CD4-positive, alpha-beta T cell treated with Interleukin-2 at 100 ng/mL for 4 hours (primary cell): ENCODE results near the gene FANCC.
"Not testable (repeated sequence)": the region's sequence is repeated elsewhere in the genome, so short reads cannot be mapped to it uniquely, and the experiment has no call there.

ENCODE experiments used
- DNase-seq: peaks from one replicate; pipeline ENCODE4 v3.0.0-alpha.2; 2020; ENCODE audit warnings: low spot score

The FANCC gene

GRCh38 chr9:95226921-95227320 lies 90.6 kb downstream of the FANCC start:
- DNase-seq, result no peak

GRCh38 chr9:95225726-95226106 lies 91.8 kb downstream of the FANCC start:
- DNase-seq, result no peak

GRCh38 chr9:95225076-95225725 lies 92.3 kb downstream of the FANCC start:
- no peak for DNase-seq

GRCh38 chr9:95224376-95225019 lies 93.0 kb downstream of the FANCC start:
- DNase-seq, result no peak

- not testable (repeated sequence) for DNase-seq
Observed at GRCh38 chr9:95220352-95220751, 97.2 kb downstream of the FANCC start.

GRCh38 chr9:95218773-95219172 lies 98.7 kb downstream of the FANCC start:
- no peak for DNase-seq

- DNase-seq, result no peak
Observed at GRCh38 chr9:95217936-95218335, 99.6 kb downstream of the FANCC start.

GRCh38 chr9:95215336-95215898 lies 102.1 kb downstream of the FANCC start:
- no peak for DNase-seq

GRCh38 chr9:95213117-95213516 lies 104.4 kb downstream of the FANCC start:
- no peak for DNase-seq

GRCh38 chr9:95211028-95211427 lies 106.5 kb downstream of the FANCC start:
- DNase-seq, result no peak

GRCh38 chr9:95207403-95207802 lies 110.1 kb downstream of the FANCC start:
- no peak for DNase-seq

GRCh38 chr9:95206143-95206542 lies 111.4 kb downstream of the FANCC start:
- DNase-seq, result no peak

- no peak for DNase-seq
Observed at GRCh38 chr9:95204710-95205109, 112.8 kb downstream of the FANCC start.

GRCh38 chr9:95204310-95204709 lies 113.2 kb downstream of the FANCC start:
- no peak for DNase-seq

GRCh38 chr9:95203019-95203418 lies 114.5 kb downstream of the FANCC start:
- DNase-seq, result not testable (repeated sequence)

- DNase-seq, result no peak
Observed at GRCh38 chr9:95202076-95202681, 115.3 kb downstream of the FANCC start.

GRCh38 chr9:95201206-95201605 lies 116.3 kb downstream of the FANCC start:
- no peak for DNase-seq

- DNase-seq, result no peak
Observed at GRCh38 chr9:95197692-95198271, 119.7 kb downstream of the FANCC start.

- DNase-seq, result no peak
Observed at GRCh38 chr9:95193480-95193879, 124.0 kb downstream of the FANCC start.

- DNase-seq, result no peak
Observed at GRCh38 chr9:95193067-95193466, 124.4 kb downstream of the FANCC start.

- DNase-seq, result no peak
Observed at GRCh38 chr9:95192631-95193030, 124.9 kb downstream of the FANCC start.

GRCh38 chr9:95190413-95190812 lies 127.1 kb downstream of the FANCC start:
- DNase-seq, result no peak
